A549 treated with Hydrocortisone at 1 μM for 4 hours (cell line): ENCODE results near the gene OR6C70. TPM values are rescaled to one million over a fixed set of nuclear protein-coding genes. Genes with fewer than 3 reads are reported as not detected.

Experiments used
- total RNA-seq: library from RNA; stranded (reverse); fragments of 200-300 nt; extraction: Qiagen RNA extraction; gene quantifications from 5 replicates; pipeline ENCODE4 v1.2.3, GENCODE V29; 2022

OR6C70 gene
- not detected in 5 replicates for total RNA-seq

DNA sequence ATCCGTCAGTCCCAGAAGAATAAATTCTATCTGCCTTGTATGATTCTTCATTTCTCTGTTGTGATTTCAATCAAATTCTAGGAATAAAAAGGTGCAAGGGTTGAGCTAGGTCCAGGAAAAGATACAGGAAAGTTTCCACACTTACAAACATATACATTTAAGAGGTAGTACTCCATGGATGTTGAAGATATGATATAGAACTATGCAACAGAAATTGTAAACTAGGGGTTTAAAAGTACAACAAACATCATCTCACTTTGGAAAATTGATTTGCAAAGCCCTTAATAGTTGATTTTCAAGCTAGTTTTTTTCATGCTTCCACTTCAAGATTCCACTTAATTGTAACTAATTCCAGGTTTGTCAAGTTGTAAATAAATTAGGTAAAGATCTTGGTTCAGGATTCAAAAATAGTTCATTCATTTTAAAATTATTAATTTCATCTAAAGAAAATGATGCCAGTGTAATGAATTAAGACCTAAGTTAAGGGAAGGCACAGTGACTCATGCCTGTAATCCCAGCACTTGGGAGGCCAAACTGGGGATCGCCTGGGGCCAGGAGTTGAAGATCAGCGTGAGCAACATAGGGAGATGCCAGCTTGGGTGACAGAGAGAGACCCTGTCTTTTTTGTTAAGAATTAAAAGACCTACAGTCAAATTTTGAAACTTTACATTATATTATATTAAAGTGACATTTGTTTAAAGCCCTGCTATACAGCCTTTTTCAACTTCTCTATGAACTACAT, at the start of gene OR6C70:
Gene OR6C70, minus strand, starts transcription at position 51 of the 742 bp plus-strand sequence. Its CDS starts 0 bp downstream, at position 51.

DNA sequence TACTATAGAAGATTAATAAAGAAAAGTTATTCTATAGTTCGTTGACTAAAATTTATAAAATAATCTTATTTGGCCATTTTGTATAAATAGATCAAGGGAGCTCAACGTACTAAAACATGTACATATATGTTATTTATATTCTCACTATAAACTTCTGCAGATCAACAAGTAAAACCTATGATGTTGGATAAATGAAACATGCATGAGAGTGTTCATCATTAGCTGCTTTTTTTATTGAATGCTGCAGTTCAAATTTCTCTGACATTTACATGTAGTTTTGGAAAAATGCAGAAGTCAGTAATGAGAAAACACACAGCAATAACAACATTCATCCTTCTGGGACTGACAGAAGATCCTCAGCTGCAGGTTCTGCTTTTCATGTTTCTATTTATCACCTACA, 22.1 kb upstream of the OR6C70 start, which contains the start of gene OR6C68:
Gene OR6C68, plus strand, starts transcription at position 301 of the 400 bp plus-strand sequence. Its CDS starts 0 bp downstream, at position 301.

DNA sequence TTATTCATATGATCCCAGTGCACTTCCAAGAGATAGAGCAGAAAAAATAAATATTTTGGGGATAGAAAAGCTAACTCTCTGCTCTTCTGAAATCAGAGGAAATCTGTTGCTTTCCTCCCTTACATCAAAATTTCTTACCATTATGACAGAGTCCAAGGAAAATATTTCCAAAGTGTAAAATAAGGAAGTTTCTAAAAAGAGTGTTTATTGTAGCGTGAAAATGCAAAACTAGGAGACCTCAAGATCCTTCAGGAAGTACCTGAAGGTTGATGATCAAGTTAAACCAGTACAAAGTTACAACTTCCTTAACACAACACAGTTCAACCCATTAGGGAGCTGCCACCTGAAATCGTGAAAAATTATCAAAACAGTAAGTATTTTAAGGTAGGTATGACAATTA, 26.2 kb downstream of the OR6C70 start, which contains the start of gene OR6C2:
Gene OR6C2, plus strand, starts transcription at position 301 of the 400 bp plus-strand sequence. CDS start 8,138 bp downstream, outside the sequence.

DNA sequence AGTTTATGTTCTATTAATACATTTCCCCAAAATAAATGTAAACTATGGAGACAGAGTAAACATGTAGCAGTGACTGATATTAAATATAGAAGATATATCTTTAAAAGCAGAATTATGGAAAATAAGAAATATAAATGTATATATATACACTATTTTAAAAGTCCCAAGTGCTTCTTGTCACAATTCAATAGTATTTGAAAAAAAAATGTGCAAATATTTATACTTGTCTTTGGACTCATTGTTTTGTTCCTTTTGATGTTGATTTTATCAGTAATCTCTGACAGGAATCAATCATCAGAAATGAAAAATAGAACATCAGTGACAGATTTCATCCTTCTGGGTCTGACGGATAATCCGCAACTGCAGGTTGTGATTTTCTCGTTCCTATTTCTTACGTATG, 44.0 kb downstream of the OR6C70 start, which contains the start of gene OR6C76:
Gene OR6C76, plus strand, starts transcription at position 301 of the 400 bp plus-strand sequence. Its CDS starts 0 bp downstream, at position 301.

Other genes starting within 250 kb of the OR6C70 start
- gene OR10A7, start 249.1 kb downstream of the OR6C70 start, total RNA-seq, result not detected in 5 replicates
- not detected in 5 replicates for gene OR6C74, start 225.5 kb downstream of the OR6C70 start, total RNA-seq
- not detected in 5 replicates for gene OR6C6, start 173.6 kb downstream of the OR6C70 start, total RNA-seq
- gene OR6C1, start 155.8 kb downstream of the OR6C70 start, total RNA-seq, result not detected in 5 replicates
- not detected in 5 replicates for gene OR6C3, start 139.4 kb downstream of the OR6C70 start, total RNA-seq
- not detected in 5 replicates for gene OR6C75, start 107.2 kb downstream of the OR6C70 start, total RNA-seq
- gene OR6C65, start 69.6 kb downstream of the OR6C70 start, total RNA-seq, result not detected in 5 replicates
- gene OR6C76, start 43.9 kb downstream of the OR6C70 start, total RNA-seq, result not detected in 5 replicates
- gene OR6C2, start 26.1 kb downstream of the OR6C70 start, total RNA-seq, result not detected in 5 replicates
- gene OR6C68, start 22.2 kb upstream of the OR6C70 start, total RNA-seq, result not detected in 5 replicates
- gene OR6C4, start 79.5 kb upstream of the OR6C70 start, total RNA-seq, result not detected in 5 replicates
- not detected in 5 replicates for gene OR2AP1, start 102.3 kb upstream of the OR6C70 start, total RNA-seq
- gene OR10P1, start 166.8 kb upstream of the OR6C70 start, total RNA-seq, result not detected in 5 replicates
- gene ITGA7, start 237.8 kb upstream of the OR6C70 start, total RNA-seq, result 1.3 to 2.2 TPM (median 1.7 TPM) in 5 replicates
- gene BLOC1S1, start 245.9 kb upstream of the OR6C70 start, total RNA-seq, result 101 to 160 TPM (median 145 TPM) in 5 replicates